GM23338 (cell line): ENCODE results near the gene ZC2HC1B. TPM values are rescaled to one million over a fixed set of nuclear protein-coding genes. Genes with fewer than 3 reads are reported as not detected.

Experiments used
- JUNB ChIP-seq: IDR thresholded peaks from one replicate; pipeline ENCODE4 v1.6.1; 2016; ENCODE audit warnings: antibody characterized with exemption; ENCODE audit not compliant: unreplicated experiment
- NANOG ChIP-seq: IDR thresholded peaks from 2 replicates; pipeline ENCODE4 v1.6.1; 2016; ENCODE audit warnings: antibody characterized with exemption, borderline replicate concordance
- POLR2AphosphoS5 ChIP-seq: IDR thresholded peaks from 2 replicates; pipeline ENCODE4 v1.6.1; 2016; ENCODE audit warnings: antibody characterized with exemption, low read depth
- REST ChIP-seq: IDR thresholded peaks from one replicate; pipeline ENCODE4 v1.6.1; 2018; ENCODE audit warnings: antibody characterized with exemption; ENCODE audit not compliant: unreplicated experiment
- ZNF114 ChIP-seq: fragments of 250-450 bp; sonication (Bioruptor Pico); IDR thresholded peaks from 2 replicates; pipeline ENCODE4 v1.5.0; 2020; ENCODE audit warnings: mild to moderate bottlenecking, moderate library complexity
- ZNF462 ChIP-seq: fragments of 250-450 bp; sonication (Bioruptor Pico); IDR thresholded peaks from 2 replicates; pipeline ENCODE4 v1.5.0; 2020; ENCODE audit warnings: mild to moderate bottlenecking, moderate library complexity
- polyA plus RNA-seq: library from polyadenylated mRNA; unstranded; fragments of >200 nt; fragmentation: Nextera tagmentation; extraction: Ambion mirVana; gene quantifications from 2 replicates; pipeline ENCODE4 v1.2.1, GENCODE V29; 2016
- total RNA-seq: library from RNA; depleted of rRNA; stranded (reverse); fragments of >200 nt; shearing (Covaris generic); gene quantifications from 2 replicates; pipeline ENCODE4 v1.2.3, GENCODE V29; 2014

The ZC2HC1B gene
- total and polyA plus RNA-seq, 2 experiments from 2014 or later = not detected

GRCh38 chr6:143896126-143896860, 32.0 kb downstream of the ZC2HC1B start (continued):
- TF ChIP-seq ZNF462 (no peak), JUNB (no peak), POLR2AphosphoS5 (no peak), NANOG (no peak), ZNF114 (CRISPR knock-in tag) (no peak), REST (no peak)
